Measurements from ENCODE around the gene SLBP. TPM values are rescaled to one million over a fixed set of nuclear protein-coding genes. Genes with fewer than 3 reads are reported as not detected.

SLBP gene
- total RNA-seq, 1 experiment from 2014 or later, result 73.4 TPM

DNA sequence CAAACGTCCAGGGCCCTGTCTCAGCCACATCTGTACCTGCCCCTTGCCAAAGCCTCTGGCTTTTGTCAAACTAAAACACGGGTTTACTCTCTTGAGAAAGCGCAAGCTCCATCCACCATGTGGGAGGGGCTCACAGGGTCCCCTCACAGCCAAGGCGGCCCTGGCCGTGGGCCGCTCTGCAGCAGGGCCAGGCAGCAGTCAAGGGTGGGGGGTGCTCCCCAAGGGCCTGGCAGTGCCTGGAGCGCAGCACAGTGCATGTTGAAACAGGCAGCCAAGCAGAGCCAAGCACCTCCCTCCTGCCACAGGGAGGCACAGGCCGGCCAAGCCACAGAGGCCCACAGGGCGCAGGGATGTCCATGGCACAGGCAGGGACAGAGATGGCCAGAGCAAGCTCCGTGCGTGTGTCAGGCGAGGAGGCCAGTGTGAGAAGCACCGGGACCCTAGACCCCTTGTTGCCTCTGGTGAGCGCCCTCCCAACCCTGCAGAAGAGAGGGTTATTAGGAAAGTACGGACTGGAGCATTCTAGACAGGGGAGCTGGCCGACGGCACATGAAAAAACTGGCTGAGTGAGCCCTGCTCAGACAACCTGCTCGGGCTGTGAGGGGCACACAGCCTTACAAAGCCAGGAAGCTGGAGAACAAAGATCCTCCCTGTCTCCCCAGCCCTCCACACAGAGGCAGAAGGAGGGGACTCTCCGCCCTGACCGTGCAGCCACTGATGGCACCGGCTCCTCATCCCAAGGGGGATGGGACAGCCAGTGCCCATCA lies 67.0 kb downstream of the SLBP start:
- no peak for TF ChIP-seq TCF7L2 (IDR thresholded peaks at IDR 0.05; ENCODE audit: low read depth, low read length)
- ATAC-seq, result no peak; the same call in 1 of the 2 replicates
- POLR2A ChIA-PET, result no interaction called here
- no peak overlapping the region for H3K4me3 ChIP-seq (ENCODE audit: low read depth in 2 of 2, low read length in 2 of 2)
- no peaks in the 10 kb centered on the region for H3K9me3 ChIP-seq (ENCODE audit: control insufficient read depth, insufficient read depth, low read depth, low read length)
- BruUV-seq (replicated peaks), result no TSS peak
- CTCF ChIA-PET, result no interaction called here
- H3K4me1 ChIP-seq (ENCODE audit: control insufficient read depth, insufficient read depth, low read length), result no peaks in the 10 kb centered on the region
- no peak overlapping the region for H3K27ac ChIP-seq (ENCODE audit: low read length)
- intact Hi-C loops (cut with micrococcal nuclease; ENCODE audit: unreplicated experiment), result no loop called here
- H3K36me3 ChIP-seq (ENCODE audit: control insufficient read depth, insufficient read depth, low read length), result no peaks in the 10 kb centered on the region
- no peak for DNase-seq (ENCODE audit: low read depth, low spot score)
- in situ Hi-C loops (cut with HindIII; ENCODE audit: low pct_unique_long_range_greater_than_20kb, low sequenced_read_pairs), result no loop called here
- no peaks in the 10 kb centered on the region for H3K27me3 ChIP-seq (ENCODE audit: control insufficient read depth, insufficient read depth, low read length)

- TF ChIP-seq REST (IDR thresholded peaks at IDR 0.05; ENCODE audit: insufficient read depth in 1 of 2, low read depth in 2 of 2, low read length in 1 of 2) (no peak), TCF7L2 (IDR thresholded peaks at IDR 0.05; ENCODE audit: low read depth, low read length) (no peak), CTCF (IDR thresholded peaks at IDR 0.05) (no peak), SIN3A (IDR thresholded peaks at IDR 0.05; ENCODE audit: borderline replicate concordance, insufficient read depth, low read depth, low read length) (no peak), POLR2AphosphoS5 (IDR thresholded peaks at IDR 0.05; ENCODE audit: low read depth, low read length) (no peak)
- no peaks in the 10 kb centered on the region for H3K4me1 ChIP-seq (ENCODE audit: control insufficient read depth, insufficient read depth, low read length)
- H3K9me3 ChIP-seq (ENCODE audit: control insufficient read depth, insufficient read depth, low read depth, low read length), result no peaks in the 10 kb centered on the region
- CTCF ChIA-PET, result no interaction called here
- no TSS peak for BruUV-seq (replicated peaks)
- intact Hi-C loops (cut with micrococcal nuclease; ENCODE audit: unreplicated experiment), result no loop called here
- ATAC-seq (no peak), DNase-seq (ENCODE audit: low read depth, low spot score) (no peak)
- POLR2A ChIA-PET, result interaction anchor here (0.6 kb wide), 1 partner anchor 20 kb away, joined by 8 read pairs; no protein-coding TSS in a partner anchor
- H3K27ac ChIP-seq (ENCODE audit: low read length), result no peak overlapping the region
- no peaks in the 10 kb centered on the region for H3K27me3 ChIP-seq (ENCODE audit: control insufficient read depth, insufficient read depth, low read length)
- in situ Hi-C loops (cut with HindIII; ENCODE audit: low pct_unique_long_range_greater_than_20kb, low sequenced_read_pairs), result no loop called here
- H3K4me3 ChIP-seq (ENCODE audit: low read depth in 2 of 2, low read length in 2 of 2), result no peak overlapping the region
- no peaks in the 10 kb centered on the region for H3K36me3 ChIP-seq (ENCODE audit: control insufficient read depth, insufficient read depth, low read length)
Measured at GRCh38 chr4:1643971-1644735, 68.0 kb downstream of the SLBP start.

Other genes with a start within 250 kb of the SLBP start
- 7.0 TPM for gene FAM53A, start 28.0 kb downstream of the SLBP start, total RNA-seq (2021; ENCODE audit: unreplicated experiment)
- 32.6 TPM for gene TMEM129, start 9.0 kb upstream of the SLBP start, total RNA-seq (2021; ENCODE audit: unreplicated experiment)
- 106 TPM for gene TACC3, start 9.2 kb upstream of the SLBP start, total RNA-seq (2021; ENCODE audit: unreplicated experiment)
- 8.2 TPM for gene FGFR3, start 81.0 kb upstream of the SLBP start, total RNA-seq (2021; ENCODE audit: unreplicated experiment)
- gene LETM1, start 143.8 kb upstream of the SLBP start, total RNA-seq (2021; ENCODE audit: unreplicated experiment), result 67.6 TPM
- 116 TPM for gene NSD2, start 159.1 kb upstream of the SLBP start, total RNA-seq (2021; ENCODE audit: unreplicated experiment)